H9 (cell line): ENCODE results near the gene OLIG3. TPM values are rescaled to one million over a fixed set of nuclear protein-coding genes. Genes with fewer than 3 reads are reported as not detected.
A peak's percentile ranks its signal among the peaks of the same experiment; 100 is the strongest.

Source experiments
- DNase-seq: peaks from one replicate; pipeline ENCODE4 v3.0.0-alpha.2; 2017
- H2AFZ ChIP-seq: one replicate; pipeline ENCODE4 v1.6.1; 2013; ENCODE audit warnings: mild to moderate bottlenecking, low read length, control low read depth, moderate library complexity
- H2AK5ac ChIP-seq: 2 replicates; pipeline ENCODE4 v1.6.1; 2013; ENCODE audit warnings: low read length, control low read depth, mixed read lengths; ENCODE audit not compliant: insufficient read length
- H2BK120ac ChIP-seq: one replicate; pipeline ENCODE4 v1.6.1; 2013; ENCODE audit warnings: low read depth, mild to moderate bottlenecking, low read length, control low read depth, inconsistent platforms; ENCODE audit not compliant: poor library complexity, severe bottlenecking
- H2BK12ac ChIP-seq: 2 replicates; pipeline ENCODE4 v1.6.1; 2013; ENCODE audit warnings: low read length, control low read depth, mixed read lengths, low read depth; ENCODE audit not compliant: insufficient read length
- H2BK15ac ChIP-seq: 2 replicates; pipeline ENCODE4 v1.6.1; 2013; ENCODE audit warnings: low read depth, low read length, control low read depth
- H2BK20ac ChIP-seq: one replicate; pipeline ENCODE4 v1.6.1; 2013; ENCODE audit warnings: low read depth, mild to moderate bottlenecking, low read length, control low read depth, inconsistent platforms; ENCODE audit not compliant: poor library complexity, severe bottlenecking
- H2BK5ac ChIP-seq: 2 replicates; pipeline ENCODE4 v1.6.1; 2013; ENCODE audit warnings: low read length, control low read depth, mixed read lengths; ENCODE audit not compliant: insufficient read length
- H3K14ac ChIP-seq: 2 replicates; pipeline ENCODE4 v1.6.1; 2013; ENCODE audit warnings: low read length, control low read depth; ENCODE audit not compliant: insufficient read depth
- H3K18ac ChIP-seq: 2 replicates; pipeline ENCODE4 v1.6.1; 2013; ENCODE audit warnings: low read depth, mild to moderate bottlenecking, mixed read lengths, low read length, control low read depth; ENCODE audit not compliant: insufficient read length
- H3K23ac ChIP-seq: 2 replicates; pipeline ENCODE4 v1.6.1; 2013; ENCODE audit warnings: low read length, control low read depth, mixed read lengths, low read depth; ENCODE audit not compliant: insufficient read length
- H3K23me2 ChIP-seq: 2 replicates; pipeline ENCODE4 v1.6.1; 2013; ENCODE audit warnings: low read depth, mild to moderate bottlenecking, mixed read lengths, low read length, control low read depth; ENCODE audit not compliant: insufficient read length, poor library complexity, severe bottlenecking
- H3K27ac ChIP-seq: 2 replicates; pipeline ENCODE4 v1.5.1; 2013; ENCODE audit warnings: low read length, control low read depth, mixed read lengths, low read depth; ENCODE audit not compliant: insufficient read length
- H3K27me3 ChIP-seq: 2 replicates; pipeline ENCODE4 v1.6.1; 2013; ENCODE audit warnings: low read length, control low read depth, inconsistent platforms; ENCODE audit not compliant: insufficient read depth
- H3K4ac ChIP-seq: 2 replicates; pipeline ENCODE4 v1.6.1; 2013; ENCODE audit warnings: low read depth, mild to moderate bottlenecking, control low read depth, inconsistent platforms, low read length, moderate library complexity
- H3K4me1 ChIP-seq: 2 replicates; pipeline ENCODE4 v1.6.1; 2013; ENCODE audit warnings: low read length, control low read depth, inconsistent platforms; ENCODE audit not compliant: insufficient read depth
- H3K4me2 ChIP-seq: 2 replicates; pipeline ENCODE4 v1.6.1; 2013; ENCODE audit warnings: low read length, control low read depth, mixed read lengths; ENCODE audit not compliant: insufficient read length, insufficient read depth
- H3K56ac ChIP-seq: 2 replicates; pipeline ENCODE4 v1.6.1; 2013; ENCODE audit warnings: low read depth, mild to moderate bottlenecking, mixed read lengths, low read length, control low read depth; ENCODE audit not compliant: insufficient read length
- H3K79me1 ChIP-seq: 2 replicates; pipeline ENCODE4 v1.6.1; 2013; ENCODE audit warnings: low read depth, mild to moderate bottlenecking, moderate library complexity, low read length, control low read depth, inconsistent platforms; ENCODE audit not compliant: insufficient read depth, poor library complexity, severe bottlenecking
- H3K79me2 ChIP-seq: 2 replicates; pipeline ENCODE4 v1.6.1; 2013; ENCODE audit warnings: low read length, control low read depth, inconsistent platforms; ENCODE audit not compliant: insufficient read depth
- H3K9ac ChIP-seq: 2 replicates; pipeline ENCODE4 v1.6.1; 2013; ENCODE audit warnings: low read length, control low read depth, mixed read lengths; ENCODE audit not compliant: insufficient read length; ENCODE audit errors: extremely low read depth
- H3K9me3 ChIP-seq: one replicate; pipeline ENCODE4 v1.6.1; 2013; ENCODE audit warnings: low read depth, low read length, inconsistent platforms; ENCODE audit not compliant: control insufficient read depth
- H3T11ph ChIP-seq: one replicate; pipeline ENCODE4 v1.6.1; 2013; ENCODE audit warnings: mild to moderate bottlenecking, low read length, control low read depth, inconsistent platforms
- H4K20me1 ChIP-seq: one replicate; pipeline ENCODE4 v1.6.1; 2013; ENCODE audit not compliant: control insufficient read depth, insufficient read length, insufficient read depth
- H4K5ac ChIP-seq: 2 replicates; pipeline ENCODE4 v1.6.1; 2013; ENCODE audit warnings: low read depth, mild to moderate bottlenecking, mixed read lengths, low read length, control low read depth; ENCODE audit not compliant: insufficient read length
- H4K8ac ChIP-seq: replicated peaks from 2 replicates; pipeline ENCODE4 v1.6.1; 2013; ENCODE audit warnings: low read length, control low read depth, mixed read lengths, low read depth; ENCODE audit not compliant: insufficient read length
- H4K91ac ChIP-seq: 2 replicates; pipeline ENCODE4 v1.6.1; 2013; ENCODE audit warnings: low read depth, mild to moderate bottlenecking, moderate library complexity, mixed read lengths, low read length, control low read depth; ENCODE audit not compliant: insufficient read length
- H3K27ac Mint-ChIP-seq, 3 experiments: 2 replicates in 2 of 3; 3 replicates in 1 of 3; pipeline ENCODE4 v1.8.0; 2020 to 2021; ENCODE audit warnings: mixed read lengths in 3 of 3, mild to moderate bottlenecking in 1 of 3, moderate library complexity in 1 of 3
- H3K27me3 Mint-ChIP-seq: 2 replicates; pipeline ENCODE4 v1.8.0; 2021; ENCODE audit warnings: low read depth, mild to moderate bottlenecking, moderate library complexity, mixed read lengths
- H3K36me3 Mint-ChIP-seq, 3 experiments: 2 replicates in 2 of 3; 3 replicates in 1 of 3; pipeline ENCODE4 v1.8.0; 2020 to 2021; ENCODE audit warnings: low read depth in 3 of 3, mixed read lengths in 3 of 3; ENCODE audit not compliant: insufficient read depth in 1 of 3
- H3K4me1 Mint-ChIP-seq, 2 experiments: 2 replicates each; pipeline ENCODE4 v1.8.0; 2020; ENCODE audit warnings: mixed read lengths in 2 of 2
- H3K4me3 Mint-ChIP-seq, 2 experiments: 2 replicates in 1 of 2; 3 replicates in 1 of 2; pipeline ENCODE4 v1.8.0; 2020 to 2021; ENCODE audit warnings: mild to moderate bottlenecking in 2 of 2, mixed read lengths in 2 of 2, moderate library complexity in 1 of 2
- H3K9me3 Mint-ChIP-seq, 2 experiments: 2 replicates in 1 of 2; 3 replicates in 1 of 2; pipeline ENCODE4 v1.8.0; 2020; ENCODE audit warnings: mild to moderate bottlenecking in 2 of 2, mixed read lengths in 2 of 2, moderate library complexity in 1 of 2
- CTCF ChIP-seq: fragments of 200-600 bp; sonication (generic); conservative IDR thresholded peaks from 3 replicates; pipeline ENCODE4 v1.8.0; 2021; ENCODE audit warnings: antibody characterized with exemption, mild to moderate bottlenecking
- WGBS: extraction: QIAGEN DNeasy Blood & Tissue Kit; methylation state at CpG from one replicate; pipeline ENCODE4 v1.1.7; 2013; ENCODE audit warnings: missing lambda C conversion rate, low lambda C conversion rate, mixed read lengths; ENCODE audit not compliant: insufficient read length; ENCODE audit errors: extremely low coverage; 5-methylcytosine and 5-hydroxymethylcytosine counted together
- total RNA-seq: library from RNA; stranded (reverse); gene quantifications from 2 replicates; pipeline ENCODE4 v1.2.1, GENCODE V29; 2021

OLIG3 gene
- total RNA-seq, 1 experiment from 2014 or later = 0.22 TPM

GRCh38 chr6:137490961-137491360 is 3.2 kb downstream of the OLIG3 start:
- Histone ChIP-seq H3K4ac (no peak overlapping the region), H4K20me1 (peaks cover 2% of the 10 kb centered on the region), H4K8ac (no peak overlapping the region), H3K4me2 (no peak overlapping the region), H3K4me1 (no peaks in the 10 kb centered on the region; the same call in 1 of the 2 replicates), H2BK12ac (no peak overlapping the region), H2AFZ (no peak overlapping the region), H3K23me2 (peaks cover 36% of the 10 kb centered on the region), H3K23ac (no peak overlapping the region), H2BK120ac (no peak overlapping the region), H4K91ac (no peak overlapping the region), H3K14ac (no peak overlapping the region), H2BK15ac (no peak overlapping the region), H4K5ac (no peak overlapping the region), H3K79me2 (no peaks in the 10 kb centered on the region), H2BK20ac (no peak overlapping the region), H3K9me3 (no peaks in the 10 kb centered on the region), H3K79me1 (no peaks in the 10 kb centered on the region), H3K9ac (no peak overlapping the region), H3K56ac (no peak overlapping the region), H3K27ac (no peak overlapping the region), H3K27me3 (peaks cover 85% of the 10 kb centered on the region), H3T11ph (no peak overlapping the region), H3K18ac (no peak overlapping the region), H2BK5ac (no peak overlapping the region), H2AK5ac (no peak overlapping the region)
- Mint-ChIP-seq H3K36me3 (no peaks in the 10 kb centered on the region; a peak in 1 of 7 replicates), H3K9me3 (no peaks in the 10 kb centered on the region; a peak in 2 of 5 replicates), H3K4me3 (peak overlapping the region in 1 of 2 experiments; percentile 43; a peak in 3 of 5 replicates), H3K4me1 (peaks cover 76 to 81% of the 10 kb centered on the region in 2 experiments), H3K27me3 (peaks cover 100% of the 10 kb centered on the region), H3K27ac (no peak overlapping the region)
- no CpG with 5 or more reads among the region's 4 CpGs for WGBS
- peak; percentile 51 for DNase-seq
- TF ChIP-seq CTCF = no peak
